GM23338 (cell line): ENCODE results near the gene CFAP53.

Experiments used
- CREB1 ChIP-seq: fragments of 250-450 bp; sonication (Bioruptor Pico); IDR thresholded peaks from 2 replicates; pipeline ENCODE4 v1.5.0; 2020; ENCODE audit warnings: low read depth, mild to moderate bottlenecking, moderate library complexity
- CTCF ChIP-seq, 2 experiments: fragments of 200-600 bp in 1 of 2; sonication (generic) in 1 of 2; conservative IDR thresholded peaks; 2 replicates each; pipeline versions ENCODE4 v1.5.1 to v1.6.1; 2016 to 2017; ENCODE audit warnings: antibody characterized with exemption in 2 of 2, low read depth in 2 of 2, mild to moderate bottlenecking in 2 of 2, moderate library complexity in 1 of 2
- EZH2 ChIP-seq: fragments of 200-600 bp; sonication (generic); IDR thresholded peaks from one replicate; pipeline ENCODE4 v1.8.0; 2017; ENCODE audit warnings: antibody characterized with exemption, mild to moderate bottlenecking, low read depth; ENCODE audit not compliant: unreplicated experiment
- EZH2phosphoT487 ChIP-seq: fragments of 200-600 bp; sonication (generic); IDR thresholded peaks from one replicate; pipeline ENCODE4 v1.8.1; 2018; ENCODE audit warnings: antibody characterized with exemption; ENCODE audit not compliant: unreplicated experiment
- JUNB ChIP-seq: IDR thresholded peaks from one replicate; pipeline ENCODE4 v1.6.1; 2016; ENCODE audit warnings: antibody characterized with exemption; ENCODE audit not compliant: unreplicated experiment
- NANOG ChIP-seq: IDR thresholded peaks from 2 replicates; pipeline ENCODE4 v1.6.1; 2016; ENCODE audit warnings: antibody characterized with exemption, borderline replicate concordance
- POLR2AphosphoS5 ChIP-seq: IDR thresholded peaks from 2 replicates; pipeline ENCODE4 v1.6.1; 2016; ENCODE audit warnings: antibody characterized with exemption, low read depth
- REST ChIP-seq: IDR thresholded peaks from one replicate; pipeline ENCODE4 v1.6.1; 2018; ENCODE audit warnings: antibody characterized with exemption; ENCODE audit not compliant: unreplicated experiment
- STAT1 ChIP-seq: IDR thresholded peaks from one replicate; pipeline ENCODE4 v1.6.1; 2016; ENCODE audit warnings: antibody characterized with exemption; ENCODE audit not compliant: unreplicated experiment
- ZNF114 ChIP-seq: fragments of 250-450 bp; sonication (Bioruptor Pico); IDR thresholded peaks from 2 replicates; pipeline ENCODE4 v1.5.0; 2020; ENCODE audit warnings: mild to moderate bottlenecking, moderate library complexity
- ZNF331 ChIP-seq: fragments of 250-450 bp; sonication (Bioruptor Pico); IDR thresholded peaks from 2 replicates; pipeline ENCODE4 v1.5.0; 2020; ENCODE audit warnings: low read depth, mild to moderate bottlenecking, moderate library complexity
- TF ChIP-seq, protein P1 (sequence below): fragments of 250-450 bp; sonication (Bioruptor Pico); IDR thresholded peaks from 2 replicates; pipeline ENCODE4 v1.5.0; 2020; ENCODE audit warnings: mild to moderate bottlenecking, moderate library complexity
- TF ChIP-seq, protein P2 (sequence below): IDR thresholded peaks from 2 replicates; pipeline ENCODE4 v1.6.1; 2016; ENCODE audit warnings: antibody characterized with exemption

DNA sequence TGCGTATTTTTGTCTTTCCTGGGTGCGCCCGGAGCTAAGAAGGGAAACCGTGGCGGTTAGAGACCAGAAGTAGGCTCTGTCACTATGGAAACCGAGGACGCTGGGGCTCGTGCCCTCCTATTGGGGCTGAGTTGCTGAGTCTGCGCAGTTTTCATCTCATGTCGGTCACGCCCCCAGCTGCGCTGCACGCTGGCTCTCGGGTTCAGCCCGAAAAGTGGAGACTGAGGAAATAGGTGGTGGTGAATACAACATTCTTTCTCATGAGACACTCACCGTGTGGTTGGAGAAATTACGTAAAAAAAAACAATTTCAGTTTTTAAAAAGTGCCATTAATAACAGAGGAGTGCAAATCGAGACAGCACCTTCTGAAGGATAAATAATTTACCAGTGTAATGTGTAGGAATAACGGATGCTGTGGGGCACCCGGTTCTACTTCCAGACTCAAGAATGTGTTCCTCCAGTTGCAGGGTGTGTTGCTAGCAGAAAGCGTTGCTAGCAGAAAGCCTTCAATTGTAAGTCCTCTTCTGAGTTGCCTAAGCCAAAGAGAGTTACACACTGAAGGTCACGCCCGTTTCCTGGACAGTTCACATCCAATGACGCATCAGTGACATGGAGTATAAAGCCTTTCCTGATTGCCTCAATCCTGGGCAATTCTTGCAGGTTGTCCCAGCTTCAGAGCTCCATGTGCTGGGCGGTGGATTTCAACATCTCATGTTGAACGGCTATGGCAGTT, 41.6 kb upstream of the CFAP53 start:
- TF ChIP-seq CTCF (conservative IDR thresholded peaks at IDR 0.05; ENCODE audit: low read depth in 2 of 2) (no peak), EZH2 (no peak), REST (no peak), JUNB (no peak), POLR2AphosphoS5 (no peak), STAT1 (no peak), EZH2phosphoT487 (no peak), CREB1 (CRISPR knock-in tag) (no peak), NANOG (no peak), ZNF331 (CRISPR knock-in tag) (no peak), ZNF114 (CRISPR knock-in tag) (no peak)
- TF ChIP-seq, protein P1, sequence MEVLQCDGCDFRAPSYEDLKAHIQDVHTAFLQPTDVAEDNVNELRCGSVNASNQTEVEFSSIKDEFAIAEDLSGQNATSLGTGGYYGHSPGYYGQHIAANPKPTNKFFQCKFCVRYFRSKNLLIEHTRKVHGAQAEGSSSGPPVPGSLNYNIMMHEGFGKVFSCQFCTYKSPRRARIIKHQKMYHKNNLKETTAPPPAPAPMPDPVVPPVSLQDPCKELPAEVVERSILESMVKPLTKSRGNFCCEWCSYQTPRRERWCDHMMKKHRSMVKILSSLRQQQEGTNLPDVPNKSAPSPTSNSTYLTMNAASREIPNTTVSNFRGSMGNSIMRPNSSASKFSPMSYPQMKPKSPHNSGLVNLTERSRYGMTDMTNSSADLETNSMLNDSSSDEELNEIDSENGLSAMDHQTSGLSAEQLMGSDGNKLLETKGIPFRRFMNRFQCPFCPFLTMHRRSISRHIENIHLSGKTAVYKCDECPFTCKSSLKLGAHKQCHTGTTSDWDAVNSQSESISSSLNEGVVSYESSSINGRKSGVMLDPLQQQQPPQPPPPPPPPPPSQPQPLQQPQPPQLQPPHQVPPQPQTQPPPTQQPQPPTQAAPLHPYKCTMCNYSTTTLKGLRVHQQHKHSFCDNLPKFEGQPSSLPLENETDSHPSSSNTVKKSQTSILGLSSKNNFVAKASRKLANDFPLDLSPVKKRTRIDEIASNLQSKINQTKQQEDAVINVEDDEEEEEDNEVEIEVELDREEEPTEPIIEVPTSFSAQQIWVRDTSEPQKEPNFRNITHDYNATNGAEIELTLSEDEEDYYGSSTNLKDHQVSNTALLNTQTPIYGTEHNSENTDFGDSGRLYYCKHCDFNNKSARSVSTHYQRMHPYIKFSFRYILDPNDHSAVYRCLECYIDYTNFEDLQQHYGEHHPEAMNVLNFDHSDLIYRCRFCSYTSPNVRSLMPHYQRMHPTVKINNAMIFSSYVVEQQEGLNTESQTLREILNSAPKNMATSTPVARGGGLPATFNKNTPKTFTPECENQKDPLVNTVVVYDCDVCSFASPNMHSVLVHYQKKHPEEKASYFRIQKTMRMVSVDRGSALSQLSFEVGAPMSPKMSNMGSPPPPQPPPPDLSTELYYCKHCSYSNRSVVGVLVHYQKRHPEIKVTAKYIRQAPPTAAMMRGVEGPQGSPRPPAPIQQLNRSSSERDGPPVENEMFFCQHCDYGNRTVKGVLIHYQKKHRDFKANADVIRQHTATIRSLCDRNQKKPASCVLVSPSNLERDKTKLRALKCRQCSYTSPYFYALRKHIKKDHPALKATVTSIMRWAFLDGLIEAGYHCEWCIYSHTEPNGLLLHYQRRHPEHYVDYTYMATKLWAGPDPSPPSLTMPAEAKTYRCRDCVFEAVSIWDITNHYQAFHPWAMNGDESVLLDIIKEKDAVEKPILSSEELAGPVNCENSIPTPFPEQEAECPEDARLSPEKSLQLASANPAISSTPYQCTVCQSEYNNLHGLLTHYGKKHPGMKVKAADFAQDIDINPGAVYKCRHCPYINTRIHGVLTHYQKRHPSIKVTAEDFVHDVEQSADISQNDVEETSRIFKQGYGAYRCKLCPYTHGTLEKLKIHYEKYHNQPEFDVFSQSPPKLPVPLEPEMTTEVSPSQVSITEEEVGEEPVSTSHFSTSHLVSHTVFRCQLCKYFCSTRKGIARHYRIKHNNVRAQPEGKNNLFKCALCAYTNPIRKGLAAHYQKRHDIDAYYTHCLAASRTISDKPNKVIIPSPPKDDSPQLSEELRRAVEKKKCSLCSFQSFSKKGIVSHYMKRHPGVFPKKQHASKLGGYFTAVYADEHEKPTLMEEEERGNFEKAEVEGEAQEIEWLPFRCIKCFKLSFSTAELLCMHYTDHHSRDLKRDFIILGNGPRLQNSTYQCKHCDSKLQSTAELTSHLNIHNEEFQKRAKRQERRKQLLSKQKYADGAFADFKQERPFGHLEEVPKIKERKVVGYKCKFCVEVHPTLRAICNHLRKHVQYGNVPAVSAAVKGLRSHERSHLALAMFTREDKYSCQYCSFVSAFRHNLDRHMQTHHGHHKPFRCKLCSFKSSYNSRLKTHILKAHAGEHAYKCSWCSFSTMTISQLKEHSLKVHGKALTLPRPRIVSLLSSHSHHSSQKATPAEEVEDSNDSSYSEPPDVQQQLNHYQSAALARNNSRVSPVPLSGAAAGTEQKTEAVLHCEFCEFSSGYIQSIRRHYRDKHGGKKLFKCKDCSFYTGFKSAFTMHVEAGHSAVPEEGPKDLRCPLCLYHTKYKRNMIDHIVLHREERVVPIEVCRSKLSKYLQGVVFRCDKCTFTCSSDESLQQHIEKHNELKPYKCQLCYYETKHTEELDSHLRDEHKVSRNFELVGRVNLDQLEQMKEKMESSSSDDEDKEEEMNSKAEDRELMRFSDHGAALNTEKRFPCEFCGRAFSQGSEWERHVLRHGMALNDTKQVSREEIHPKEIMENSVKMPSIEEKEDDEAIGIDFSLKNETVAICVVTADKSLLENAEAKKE: no peak
- TF ChIP-seq, protein P2, sequence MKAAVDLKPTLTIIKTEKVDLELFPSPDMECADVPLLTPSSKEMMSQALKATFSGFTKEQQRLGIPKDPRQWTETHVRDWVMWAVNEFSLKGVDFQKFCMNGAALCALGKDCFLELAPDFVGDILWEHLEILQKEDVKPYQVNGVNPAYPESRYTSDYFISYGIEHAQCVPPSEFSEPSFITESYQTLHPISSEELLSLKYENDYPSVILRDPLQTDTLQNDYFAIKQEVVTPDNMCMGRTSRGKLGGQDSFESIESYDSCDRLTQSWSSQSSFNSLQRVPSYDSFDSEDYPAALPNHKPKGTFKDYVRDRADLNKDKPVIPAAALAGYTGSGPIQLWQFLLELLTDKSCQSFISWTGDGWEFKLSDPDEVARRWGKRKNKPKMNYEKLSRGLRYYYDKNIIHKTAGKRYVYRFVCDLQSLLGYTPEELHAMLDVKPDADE: no peak
